ENCODE results near the gene ASF1A. TPM values are rescaled to one million over a fixed set of nuclear protein-coding genes. Genes with fewer than 3 reads are reported as not detected.
A peak's percentile ranks its signal among the peaks of the same experiment; 100 is the strongest.

The ASF1A gene
- total and polyA plus RNA-seq, 12 donors: 11.7 to 27.2 (median 22.0) TPM

- DNase-seq: no peak
- 80 to 87% methylated on average over 4 of the region's 4 CpGs for WGBS, 2 donors
- Histone ChIP-seq H3K27ac (no peak overlapping the region), H3K36me3 (no peaks in the 10 kb centered on the region), H3K4me1 (peaks cover 0 to 27% (median 16%) of the 10 kb centered on the region in 9 donors), H3K4me3 (no peak overlapping the region), H3K27me3 (no peaks in the 10 kb centered on the region), H3K9me3 (no peaks in the 10 kb centered on the region)
- no peak for TF ChIP-seq CTCF (IDR thresholded peaks at IDR 0.05)
- intact Hi-C loops (cut with DNase I): no loop called here
- no peak for ATAC-seq
These were observed 4.8 kb upstream of the ASF1A start for GRCh38 chr6:118889163-118889562.

GRCh38 chr6:118890997-118891790 is 2.8 kb upstream of the ASF1A start:
- no peak for DNase-seq
- intact Hi-C loops (cut with DNase I): loop anchor here in 1 of 10 donors (5.0 kb wide), 1 partner anchor 1289 kb away; the partner anchor contains the start of gene GOPC
- Histone ChIP-seq H3K36me3 (no peaks in the 10 kb centered on the region), H3K4me3 (no peak overlapping the region), H3K27ac (peak overlapping the region in 1 of 10 donors; percentile 95), H3K9me3 (no peaks in the 10 kb centered on the region), H3K4me1 (peaks cover 0 to 37% (median 25%) of the 10 kb centered on the region in 9 donors), H3K27me3 (no peaks in the 10 kb centered on the region)
- no peak for ATAC-seq
- WGBS, 2 donors: 92 to 93% methylated on average over 5 of the region's 5 CpGs
- TF ChIP-seq CTCF (IDR thresholded peaks at IDR 0.05): no peak

- Histone ChIP-seq H3K27me3 (no peaks in the 10 kb centered on the region), H3K36me3 (peaks cover 0 to 1% (median 0%) of the 10 kb centered on the region in 9 donors), H3K27ac (peak overlapping the region; percentile 39 to 96 (median 92)), H3K4me1 (peaks cover 0 to 47% (median 31%) of the 10 kb centered on the region in 9 donors), H3K9me3 (no peaks in the 10 kb centered on the region), H3K4me3 (peak overlapping the region; percentile 51 to 94 (median 88))
- DNase-seq: no peak
- WGBS, 2 donors: 38 to 48% methylated on average over 6 of the region's 6 CpGs
- TF ChIP-seq CTCF (IDR thresholded peaks at IDR 0.05): no peak
- no peak for ATAC-seq
- intact Hi-C loops (cut with DNase I): loop anchor here in 1 of 10 donors (5.0 kb wide), 1 partner anchor 1290 kb away; the partner anchor contains the start of gene GOPC
These were observed 1.5 kb upstream of the ASF1A start for GRCh38 chr6:118892355-118892991.

GRCh38 chr6:118893064-118893806 is 717 bp upstream of the ASF1A start:
- H3K27ac ChIP-seq: peak overlapping the region; percentile 39 to 96 (median 92)
- 1 to 2% methylated on average over 18 of the region's 18 CpGs for WGBS, 2 donors
- peak overlapping the region; percentile 51 to 94 (median 88) for H3K4me3 ChIP-seq
- H3K27me3 ChIP-seq: no peaks in the 10 kb centered on the region
- ATAC-seq (peak in 7 of 8 donors; percentile 3 to 32 (median 9)), DNase-seq (peak in 1 of 2 donors; percentile 23)
- intact Hi-C loops (cut with DNase I): loop anchor here in 1 of 10 donors (5.0 kb wide), 1 partner anchor 1291 kb away; the partner anchor contains the start of gene GOPC
- H3K9me3 ChIP-seq: no peaks in the 10 kb centered on the region
- H3K36me3 ChIP-seq: peaks cover 0 to 4% (median 0%) of the 10 kb centered on the region in 9 donors
- peaks cover 0 to 53% (median 34%) of the 10 kb centered on the region in 9 donors for H3K4me1 ChIP-seq
- TF ChIP-seq CTCF (IDR thresholded peaks at IDR 0.05): no peak

All from heart right ventricle (tissue), 16 donors.